Psoas muscle (tissue), 8 donors: ENCODE data around the gene TSKU. TPM values are rescaled to one million over a fixed set of nuclear protein-coding genes. Genes with fewer than 3 reads are reported as not detected.

Source experiments
- ATAC-seq, 4 donors: fragments of 200-7000 bp; cut with Tn5 transposase; one replicate each; pipeline ENCODE4 v1.9.1; 2020; ENCODE audit warnings: moderate library complexity in 3 of 4, mild to moderate bottlenecking in 2 of 4
- DNase-seq, 2 donors: peaks; one replicate each; pipeline ENCODE4 v3.0.0-alpha.2; 2020
- H3K27ac ChIP-seq: fragments of 200-600 bp; one replicate; pipeline ENCODE4 v1.8.0; 2022
- H3K27me3 ChIP-seq, 3 donors: fragments of 200-600 bp in 1 of 3; one replicate each; pipeline versions ENCODE4 v1.6.1 to v1.8.0; 2013 to 2022; ENCODE audit warnings: low read length in 2 of 3, mild to moderate bottlenecking in 2 of 3, moderate library complexity in 1 of 3; ENCODE audit not compliant: insufficient read depth in 3 of 3
- H3K36me3 ChIP-seq, 2 donors: fragments of 200-600 bp in 1 of 2; one replicate each; pipeline versions ENCODE4 v1.6.1 to v1.8.0; 2013 to 2022; ENCODE audit warnings: low read depth in 1 of 2, mild to moderate bottlenecking in 1 of 2, moderate library complexity in 1 of 2; ENCODE audit not compliant: insufficient read depth in 1 of 2
- H3K4me1 ChIP-seq: fragments of 200-600 bp; one replicate; pipeline ENCODE4 v1.8.0; 2022
- H3K4me3 ChIP-seq: fragments of 200-600 bp; one replicate; pipeline ENCODE4 v1.8.0; 2022; ENCODE audit warnings: mild to moderate bottlenecking
- H3K9me3 ChIP-seq: fragments of 200-600 bp; one replicate; pipeline ENCODE4 v1.8.0; 2022
- WGBS, 3 donors: extraction: QIAGEN DNeasy Blood & Tissue Kit; methylation state at CpG; one replicate each; pipeline versions ENCODE4 v1.1.6 to v1.1.7; 2013; 5-methylcytosine and 5-hydroxymethylcytosine counted together
- intact Hi-C, 2 donors: fragments of 100-400 bp; cut with DNase I; formaldehyde crosslinking; loops; one replicate each; pipeline versions ENCODE4 v1.11.0 to v1.14.2; 2022
- polyA plus RNA-seq, 3 donors: library from polyadenylated mRNA; stranded (reverse); fragments of 200-250 nt; gene quantifications; one replicate each; pipeline ENCODE4 v1.2.3, GENCODE V29; 2013
- total RNA-seq, 4 donors: library from RNA; stranded (reverse); fragmentation: NEBNext Ultra II Directional in 2 of 4; extraction: Animal tissue kit (Norgen Biotek cat#: 25700) in 2 of 4; gene quantifications; one replicate each; pipeline versions ENCODE4 v1.2.1 to v1.2.4, GENCODE V29; 2021 to 2023
- TF ChIP-seq, protein P1 (sequence below): fragments of 200-600 bp; IDR thresholded peaks from one replicate; pipeline ENCODE4 v1.8.0; 2022; ENCODE audit warnings: antibody characterized with exemption
- donor health status: healthy with polysubstance abuse.
- donor health status: DM: no; HTN: no; CAD: no; lungs with moderate emphysema.
- donor health status: Bipolar disorder and iron deficiency.
- donor health status: healthy.
- donor health status: DM: yes; HTN: yes; CAD: no.
- donor health status: DM: no; HTN: no; CAD: no.
- donor health status: DM: no; HTN: no; CAD: no.
- donor health status: DM: yes; HTN: yes; CAD: no.

TSKU gene
- total and polyA plus RNA-seq, 7 donors, result 3.1 to 11.4 (median 4.0) TPM

DNA sequence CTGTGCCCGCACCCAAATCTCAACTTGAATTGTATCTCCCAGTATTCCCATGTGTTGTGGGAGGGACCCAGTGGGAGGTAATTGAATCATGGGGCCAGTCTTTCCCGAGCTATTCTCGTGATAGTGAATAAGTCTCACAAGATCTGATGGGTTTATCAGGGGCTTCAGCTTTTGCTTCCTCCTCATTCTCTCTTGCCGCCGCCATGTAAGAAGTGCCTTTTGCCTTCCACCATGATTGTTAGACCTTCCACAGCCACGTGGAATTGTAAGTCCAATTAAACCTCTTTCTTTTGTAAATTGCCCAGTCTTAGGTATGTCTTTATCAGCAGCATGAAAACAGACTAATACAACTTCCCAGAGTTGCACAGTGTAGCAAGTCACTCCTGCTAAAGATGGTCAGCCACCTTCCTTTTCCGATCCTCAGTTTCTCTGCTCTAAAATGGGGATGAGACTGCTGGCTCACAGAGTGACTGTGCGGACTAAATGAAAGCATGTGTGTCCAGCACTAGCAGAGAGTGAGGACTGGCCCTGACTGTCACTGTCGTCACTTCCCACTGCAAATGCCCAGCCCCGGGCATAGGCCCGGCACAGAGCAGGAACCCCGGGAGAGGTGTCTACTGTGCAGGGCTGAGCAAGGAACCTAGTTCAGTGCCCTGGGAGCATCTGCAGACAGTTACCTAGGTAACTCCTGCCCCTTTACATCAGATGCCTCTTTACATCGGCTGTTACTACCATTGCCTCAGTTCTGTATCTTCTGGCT lies 9.5 kb downstream of the TSKU start:
- DNase-seq (no peak), ATAC-seq (no peak)
- H3K9me3 ChIP-seq, result no peaks in the 10 kb centered on the region
- no peak overlapping the region for H3K4me3 ChIP-seq
- H3K27me3 ChIP-seq, result no peaks in the 10 kb centered on the region
- no peaks in the 10 kb centered on the region for H3K36me3 ChIP-seq
- intact Hi-C loops, result no loop called here
- no peaks in the 10 kb centered on the region for H3K4me1 ChIP-seq
- 89 to 92% (median 91%) methylated on average over 13 of the region's 13 CpGs for WGBS, 3 donors
- no peak overlapping the region for H3K27ac ChIP-seq
- TF ChIP-seq, protein P1, sequence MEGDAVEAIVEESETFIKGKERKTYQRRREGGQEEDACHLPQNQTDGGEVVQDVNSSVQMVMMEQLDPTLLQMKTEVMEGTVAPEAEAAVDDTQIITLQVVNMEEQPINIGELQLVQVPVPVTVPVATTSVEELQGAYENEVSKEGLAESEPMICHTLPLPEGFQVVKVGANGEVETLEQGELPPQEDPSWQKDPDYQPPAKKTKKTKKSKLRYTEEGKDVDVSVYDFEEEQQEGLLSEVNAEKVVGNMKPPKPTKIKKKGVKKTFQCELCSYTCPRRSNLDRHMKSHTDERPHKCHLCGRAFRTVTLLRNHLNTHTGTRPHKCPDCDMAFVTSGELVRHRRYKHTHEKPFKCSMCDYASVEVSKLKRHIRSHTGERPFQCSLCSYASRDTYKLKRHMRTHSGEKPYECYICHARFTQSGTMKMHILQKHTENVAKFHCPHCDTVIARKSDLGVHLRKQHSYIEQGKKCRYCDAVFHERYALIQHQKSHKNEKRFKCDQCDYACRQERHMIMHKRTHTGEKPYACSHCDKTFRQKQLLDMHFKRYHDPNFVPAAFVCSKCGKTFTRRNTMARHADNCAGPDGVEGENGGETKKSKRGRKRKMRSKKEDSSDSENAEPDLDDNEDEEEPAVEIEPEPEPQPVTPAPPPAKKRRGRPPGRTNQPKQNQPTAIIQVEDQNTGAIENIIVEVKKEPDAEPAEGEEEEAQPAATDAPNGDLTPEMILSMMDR, result no peak

GRCh38 chr11:76793391-76794291 lies 10.5 kb downstream of the TSKU start:
- Histone ChIP-seq H3K4me3 (no peak overlapping the region), H3K4me1 (no peaks in the 10 kb centered on the region), H3K27ac (no peak overlapping the region), H3K9me3 (no peaks in the 10 kb centered on the region), H3K27me3 (no peaks in the 10 kb centered on the region), H3K36me3 (no peaks in the 10 kb centered on the region)
- DNase-seq (no peak), ATAC-seq (peak in 1 of 4 donors; percentile 38)
- WGBS, 3 donors, result 60 to 77% (median 69%) methylated on average over 9 of the region's 9 CpGs
- intact Hi-C loops, result no loop called here
- TF ChIP-seq, protein P1, result no peak

- DNase-seq (no peak), ATAC-seq (no peak)
- no peak overlapping the region for H3K27ac ChIP-seq
- H3K9me3 ChIP-seq, result no peaks in the 10 kb centered on the region
- H3K4me1 ChIP-seq, result no peaks in the 10 kb centered on the region
- intact Hi-C loops, result no loop called here
- TF ChIP-seq, protein P1, result no peak
- H3K4me3 ChIP-seq, result no peak overlapping the region
- H3K27me3 ChIP-seq, result no peaks in the 10 kb centered on the region
- H3K36me3 ChIP-seq, result no peaks in the 10 kb centered on the region
- WGBS, 3 donors, result 84 to 96% (median 94%) methylated on average over 12 of the region's 12 CpGs
Observed at GRCh38 chr11:76794371-76795289, 11.5 kb downstream of the TSKU start.

GRCh38 chr11:76795290-76795935 lies 12.3 kb downstream of the TSKU start:
- Histone ChIP-seq H3K4me3 (no peak overlapping the region), H3K4me1 (no peaks in the 10 kb centered on the region), H3K36me3 (no peaks in the 10 kb centered on the region), H3K27me3 (no peaks in the 10 kb centered on the region), H3K9me3 (no peaks in the 10 kb centered on the region), H3K27ac (no peak overlapping the region)
- WGBS, 3 donors, result 80 to 88% (median 85%) methylated on average over 21 of the region's 21 CpGs
- intact Hi-C loops, result no loop called here
- DNase-seq, result no peak
- TF ChIP-seq, protein P1, result no peak
- ATAC-seq, result no peak
